Left lung (tissue), 10 donors: Measurements from ENCODE around the gene KCNT1. TPM values are rescaled to one million over a fixed set of nuclear protein-coding genes. Genes with fewer than 3 reads are reported as not detected.

Experiments used
- ATAC-seq: fragments of 200-7000 bp; cut with Tn5 transposase; one replicate; pipeline ENCODE4 v1.9.1; 2020; ENCODE audit warnings: moderate library complexity
- DNase-seq, 4 donors: peaks; one replicate each; pipeline ENCODE4 v3.0.0-alpha.2; 2013 to 2020
- H3K27ac ChIP-seq, 2 donors: fragments of 200-600 bp; sonication (generic) in 1 of 2; one replicate each; pipeline versions ENCODE4 v1.5.0 to v1.8.0; 2020 to 2021
- H3K27me3 ChIP-seq, 2 donors: fragments of 200-600 bp; sonication (generic) in 1 of 2; one replicate each; pipeline versions ENCODE4 v1.5.0 to v1.8.0; 2020 to 2021
- H3K36me3 ChIP-seq, 2 donors: fragments of 200-600 bp; sonication (generic) in 1 of 2; one replicate each; pipeline versions ENCODE4 v1.5.0 to v1.8.0; 2020 to 2021
- H3K4me1 ChIP-seq, 2 donors: fragments of 200-600 bp; one replicate each; pipeline ENCODE4 v1.8.0; 2021
- H3K4me3 ChIP-seq, 2 donors: fragments of 200-600 bp; sonication (generic) in 1 of 2; one replicate each; pipeline versions ENCODE4 v1.5.0 to v1.8.0; 2020 to 2021; ENCODE audit warnings: mild to moderate bottlenecking in 1 of 2
- H3K9me3 ChIP-seq, 2 donors: fragments of 200-600 bp; sonication (generic) in 1 of 2; one replicate each; pipeline versions ENCODE4 v1.5.0 to v1.8.0; 2020 to 2021
- intact Hi-C, 2 donors: fragments of 100-400 bp; cut with DNase I; formaldehyde crosslinking; loops; one replicate each; pipeline versions ENCODE4 v1.11.2 to v1.14.2; 2022
- polyA plus RNA-seq, 6 donors: library from polyadenylated mRNA; unstranded; fragments of 120-200 nt; gene quantifications; one replicate each; pipeline ENCODE4 v1.2.1, GENCODE V29; 2013; ENCODE audit not compliant: insufficient read length in 6 of 6
- total RNA-seq, 2 donors: library from RNA; stranded (reverse); fragmentation: NEBNext Ultra II Directional; extraction: Animal tissue kit (Norgen Biotek cat#: 25700); gene quantifications; one replicate each; pipeline ENCODE4 v1.2.1, GENCODE V29; 2021
- TF ChIP-seq, protein P1 (sequence below), 2 donors: fragments of 200-600 bp; sonication (generic) in 1 of 2; IDR thresholded peaks; one replicate each; pipeline versions ENCODE4 v1.5.0 to v1.8.0; 2021; ENCODE audit warnings: antibody characterized with exemption in 2 of 2
- donor health status: DM: no; HTN: yes; CAD: no.
- donor health status: DM: no; HTN: no; CAD: no.

The KCNT1 gene
- total and polyA plus RNA-seq, 8 donors = 0.26 to 0.89 (median 0.41) TPM

DNA sequence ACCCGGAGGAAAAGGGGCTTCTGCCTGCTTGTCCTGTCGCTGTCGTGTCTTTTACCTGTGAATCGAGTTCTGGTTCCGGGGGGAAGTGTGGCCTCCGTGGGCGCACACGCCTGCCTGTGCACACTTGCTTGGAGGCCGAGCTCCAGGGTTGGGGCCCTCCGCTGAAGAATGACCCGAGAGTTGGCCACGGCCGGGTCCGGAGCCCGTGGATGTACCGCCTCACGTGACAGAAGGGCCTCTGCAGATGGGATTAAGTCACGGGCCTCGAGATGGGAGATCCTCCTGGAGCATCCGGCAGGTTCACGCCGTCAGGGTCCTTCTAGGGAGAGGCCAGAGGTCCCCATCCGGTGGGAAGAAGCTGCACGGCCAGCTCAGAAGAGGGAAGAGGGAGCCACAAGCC is 81.0 kb downstream of the KCNT1 start:
- no peak overlapping the region for H3K4me3 ChIP-seq
- intact Hi-C loops = no loop called here
- H3K4me1 ChIP-seq = no peaks in the 10 kb centered on the region
- no peaks in the 10 kb centered on the region for H3K9me3 ChIP-seq
- H3K36me3 ChIP-seq = no peaks in the 10 kb centered on the region
- DNase-seq (no peak), ATAC-seq (no peak)
- TF ChIP-seq, protein P1, sequence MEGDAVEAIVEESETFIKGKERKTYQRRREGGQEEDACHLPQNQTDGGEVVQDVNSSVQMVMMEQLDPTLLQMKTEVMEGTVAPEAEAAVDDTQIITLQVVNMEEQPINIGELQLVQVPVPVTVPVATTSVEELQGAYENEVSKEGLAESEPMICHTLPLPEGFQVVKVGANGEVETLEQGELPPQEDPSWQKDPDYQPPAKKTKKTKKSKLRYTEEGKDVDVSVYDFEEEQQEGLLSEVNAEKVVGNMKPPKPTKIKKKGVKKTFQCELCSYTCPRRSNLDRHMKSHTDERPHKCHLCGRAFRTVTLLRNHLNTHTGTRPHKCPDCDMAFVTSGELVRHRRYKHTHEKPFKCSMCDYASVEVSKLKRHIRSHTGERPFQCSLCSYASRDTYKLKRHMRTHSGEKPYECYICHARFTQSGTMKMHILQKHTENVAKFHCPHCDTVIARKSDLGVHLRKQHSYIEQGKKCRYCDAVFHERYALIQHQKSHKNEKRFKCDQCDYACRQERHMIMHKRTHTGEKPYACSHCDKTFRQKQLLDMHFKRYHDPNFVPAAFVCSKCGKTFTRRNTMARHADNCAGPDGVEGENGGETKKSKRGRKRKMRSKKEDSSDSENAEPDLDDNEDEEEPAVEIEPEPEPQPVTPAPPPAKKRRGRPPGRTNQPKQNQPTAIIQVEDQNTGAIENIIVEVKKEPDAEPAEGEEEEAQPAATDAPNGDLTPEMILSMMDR (IDR thresholded peaks at IDR 0.05) = no peak
- no peak overlapping the region for H3K27ac ChIP-seq
- H3K27me3 ChIP-seq = peaks cover 0 to 59% of the 10 kb centered on the region in 2 donors

DNA sequence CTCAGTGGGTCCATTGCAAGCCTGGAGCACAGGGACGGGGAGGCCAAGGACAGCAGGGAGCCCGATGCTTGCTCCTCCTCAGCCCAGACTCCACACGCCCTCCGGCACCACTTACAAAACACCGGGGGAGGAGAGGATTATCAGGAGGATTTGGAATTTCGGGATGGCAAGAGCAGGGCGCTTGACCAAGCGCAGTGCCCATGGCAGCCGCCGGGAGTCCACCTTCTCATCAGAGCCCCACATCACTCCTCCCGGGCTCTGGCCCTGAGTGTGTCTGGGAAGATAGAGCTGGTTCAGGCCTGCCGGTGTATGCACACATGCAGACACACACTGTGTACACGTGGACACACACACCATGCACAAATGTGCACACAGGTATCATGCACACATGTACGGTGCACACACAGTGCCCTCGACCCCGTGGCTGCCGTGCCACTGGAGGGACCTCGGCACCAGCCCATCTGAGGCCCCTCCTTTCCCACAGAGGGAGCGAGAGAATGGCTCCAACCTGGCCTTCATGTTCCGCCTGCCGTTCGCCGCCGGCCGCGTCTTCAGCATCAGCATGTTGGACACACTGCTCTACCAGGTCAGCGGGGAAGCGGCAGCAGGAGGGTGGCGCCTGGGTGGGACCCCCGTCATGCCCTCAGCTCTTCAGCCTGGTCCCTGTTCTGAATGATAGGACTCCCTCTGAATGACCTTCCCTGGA is 81.7 kb downstream of the KCNT1 start:
- H3K27ac ChIP-seq = no peak overlapping the region
- no peaks in the 10 kb centered on the region for H3K36me3 ChIP-seq
- no peak overlapping the region for H3K4me3 ChIP-seq
- H3K9me3 ChIP-seq = no peaks in the 10 kb centered on the region
- H3K27me3 ChIP-seq = peaks cover 0 to 67% of the 10 kb centered on the region in 2 donors
- ATAC-seq = no peak
- DNase-seq = no peak
- intact Hi-C loops = no loop called here
- TF ChIP-seq, protein P1 (IDR thresholded peaks at IDR 0.05) = no peak
- no peaks in the 10 kb centered on the region for H3K4me1 ChIP-seq

DNA sequence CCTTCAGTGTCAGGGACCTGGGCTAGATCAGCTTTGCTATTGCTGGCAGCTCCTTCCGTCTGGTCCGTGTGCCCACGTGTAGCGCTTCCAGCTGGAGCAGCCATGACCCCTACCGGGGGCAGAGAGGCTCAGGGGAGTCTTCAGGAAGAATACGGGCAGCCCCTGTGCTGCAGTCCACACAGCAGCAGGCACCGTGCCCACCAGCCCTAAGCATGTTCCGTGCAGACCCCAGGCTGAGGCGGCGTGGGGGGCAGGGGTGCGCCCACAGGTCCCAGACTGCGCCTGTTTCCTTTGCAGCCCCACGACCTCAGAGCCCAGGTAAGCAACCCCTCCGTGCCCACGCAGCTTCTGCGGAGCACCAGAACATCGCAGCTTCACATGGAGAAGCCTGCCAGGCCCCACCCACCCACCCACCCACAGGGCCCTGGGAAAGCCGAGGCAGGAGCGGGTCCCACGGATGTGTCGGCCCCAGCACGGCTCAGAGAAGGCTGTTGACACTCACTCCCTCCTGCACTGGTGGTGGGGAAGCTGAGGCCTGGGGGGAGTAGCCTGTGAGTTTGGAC is 83.1 kb downstream of the KCNT1 start:
- Histone ChIP-seq H3K4me1 (no peaks in the 10 kb centered on the region), H3K27ac (no peak overlapping the region), H3K9me3 (no peaks in the 10 kb centered on the region), H3K36me3 (no peaks in the 10 kb centered on the region), H3K27me3 (peaks cover 0 to 78% of the 10 kb centered on the region in 2 donors), H3K4me3 (no peak overlapping the region)
- DNase-seq (no peak), ATAC-seq (no peak)
- intact Hi-C loops = no loop called here
- TF ChIP-seq, protein P1 (IDR thresholded peaks at IDR 0.05) = no peak

DNA sequence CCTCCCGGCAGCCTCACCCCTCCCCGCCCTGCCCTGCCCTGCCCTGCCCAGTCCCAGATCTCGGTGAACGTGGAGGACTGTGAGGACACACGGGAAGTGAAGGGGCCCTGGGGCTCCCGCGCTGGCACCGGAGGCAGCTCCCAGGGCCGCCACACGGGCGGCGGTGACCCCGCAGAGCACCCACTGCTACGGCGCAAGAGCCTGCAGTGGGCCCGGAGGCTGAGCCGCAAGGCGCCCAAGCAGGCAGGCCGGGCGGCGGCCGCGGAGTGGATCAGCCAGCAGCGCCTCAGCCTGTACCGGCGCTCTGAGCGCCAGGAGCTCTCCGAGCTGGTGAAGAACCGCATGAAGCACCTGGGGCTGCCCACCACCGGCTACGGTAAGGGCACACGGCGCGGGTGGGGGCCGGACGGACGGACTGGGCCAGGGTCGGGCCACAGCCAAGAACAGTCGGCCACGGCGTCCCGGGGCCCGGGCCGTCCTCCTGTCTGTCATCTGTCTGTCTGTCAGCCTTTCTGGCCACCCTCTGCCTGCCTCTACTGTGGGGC is 84.2 kb downstream of the KCNT1 start:
- intact Hi-C loops = no loop called here
- Histone ChIP-seq H3K4me3 (no peak overlapping the region), H3K36me3 (no peaks in the 10 kb centered on the region), H3K4me1 (no peaks in the 10 kb centered on the region), H3K27ac (no peak overlapping the region), H3K9me3 (no peaks in the 10 kb centered on the region), H3K27me3 (peaks cover 0 to 82% of the 10 kb centered on the region in 2 donors)
- ATAC-seq (no peak), DNase-seq (no peak)
- TF ChIP-seq, protein P1 (IDR thresholded peaks at IDR 0.05) = no peak

GRCh38 chr9:135787317-135787716 is 85.3 kb downstream of the KCNT1 start:
- Histone ChIP-seq H3K4me3 (no peak overlapping the region), H3K27ac (no peak overlapping the region), H3K36me3 (no peaks in the 10 kb centered on the region), H3K27me3 (peaks cover 0 to 85% of the 10 kb centered on the region in 2 donors), H3K4me1 (no peaks in the 10 kb centered on the region), H3K9me3 (no peaks in the 10 kb centered on the region)
- ATAC-seq (no peak), DNase-seq (no peak)
- TF ChIP-seq, protein P1 (IDR thresholded peaks at IDR 0.05) = no peak
- intact Hi-C loops = no loop called here
